HepG2 (cell line): ENCODE measurements around the gene POLH. TPM values are rescaled to one million over a fixed set of nuclear protein-coding genes. Genes with fewer than 3 reads are reported as not detected.

ENCODE experiments used
- ASH2L ChIP-seq: fragments of 300-600, 200-600 bp; sonication (generic); IDR thresholded peaks from 2 replicates; pipeline ENCODE4 v1.7.0; 2017; ENCODE audit warnings: low read depth, mild to moderate bottlenecking, moderate library complexity, mixed read lengths, low read length; ENCODE audit not compliant: insufficient read length
- BATF2 ChIP-seq: sonication (generic); formaldehyde crosslinking; IDR thresholded peaks from 2 replicates; pipeline ENCODE4 v1.8.0; 2022; ENCODE audit warnings: mild to moderate bottlenecking, missing genetic modification reagents, moderate library complexity
- E2F2 ChIP-seq: sonication (generic); formaldehyde crosslinking; IDR thresholded peaks from 2 replicates; pipeline ENCODE4 v1.4.0; 2020; ENCODE audit warnings: missing genetic modification reagents, borderline replicate concordance
- GABPA ChIP-seq, 2 experiments: IDR thresholded peaks; 2 replicates each; pipeline ENCODE4 v1.6.1; 2011 to 2016; ENCODE audit warnings: low read depth in 2 of 2, low read length in 1 of 2, missing biosample characterization in 1 of 2, missing genetic modification characterization in 1 of 2
- HHEX ChIP-seq: IDR thresholded peaks from 2 replicates; pipeline ENCODE4 v1.6.1; 2016; ENCODE audit warnings: control low read depth
- HOXA3 ChIP-seq: sonication (generic); formaldehyde crosslinking; IDR thresholded peaks from 2 replicates; pipeline ENCODE4 v1.5.0; 2020; ENCODE audit warnings: missing genetic modification reagents
- KDM2A ChIP-seq: sonication (generic); formaldehyde crosslinking; IDR thresholded peaks from 2 replicates; pipeline ENCODE4 v1.4.0; 2020; ENCODE audit warnings: low read depth, missing genetic modification reagents, borderline replicate concordance
- KDM5A ChIP-seq: fragments of 200-600 bp; sonication (generic); IDR thresholded peaks from 2 replicates; pipeline ENCODE4 v1.7.0; 2018; ENCODE audit warnings: antibody characterized with exemption, mild to moderate bottlenecking, low read length, borderline replicate concordance
- NFRKB ChIP-seq: fragments of 450-650 bp; IDR thresholded peaks from 2 replicates; pipeline ENCODE4 v1.6.1; 2017
- PHF20 ChIP-seq: sonication (generic); formaldehyde crosslinking; IDR thresholded peaks from 2 replicates; pipeline ENCODE4 v1.5.0; 2020; ENCODE audit warnings: mild to moderate bottlenecking, missing genetic modification reagents
- REL ChIP-seq: sonication (generic); formaldehyde crosslinking; conservative IDR thresholded peaks from 2 replicates; pipeline ENCODE4 v1.8.0; 2022; ENCODE audit warnings: mild to moderate bottlenecking, missing genetic modification reagents, moderate library complexity
- RORA ChIP-seq: sonication (generic); formaldehyde crosslinking; IDR thresholded peaks from 2 replicates; pipeline ENCODE4 v1.5.0; 2020; ENCODE audit warnings: mild to moderate bottlenecking, missing genetic modification reagents, moderate library complexity
- SP4 ChIP-seq: sonication (generic); formaldehyde crosslinking; IDR thresholded peaks from 2 replicates; pipeline ENCODE4 v1.8.1; 2023; ENCODE audit warnings: mild to moderate bottlenecking, missing genetic modification reagents
- TGIF2 ChIP-seq: IDR thresholded peaks from 2 replicates; pipeline ENCODE4 v1.6.1; 2016; ENCODE audit warnings: control low read depth, missing compliant biosample characterization
- THYN1 ChIP-seq: sonication (generic); formaldehyde crosslinking; IDR thresholded peaks from 2 replicates; pipeline ENCODE4 v1.8.1; 2023; ENCODE audit warnings: low read depth, mild to moderate bottlenecking, moderate library complexity, missing genetic modification reagents, borderline replicate concordance
- ZNF335 ChIP-seq: sonication (generic); formaldehyde crosslinking; IDR thresholded peaks from 2 replicates; pipeline ENCODE4 v1.4.0; 2020; ENCODE audit warnings: missing genetic modification reagents
- ZNF572 ChIP-seq: sonication (generic); formaldehyde crosslinking; IDR thresholded peaks from 2 replicates; pipeline ENCODE4 v1.5.1; 2020; ENCODE audit warnings: mild to moderate bottlenecking, missing genetic modification reagents
- ZNF747 ChIP-seq: sonication (generic); formaldehyde crosslinking; IDR thresholded peaks from 2 replicates; pipeline ENCODE4 v1.8.1; 2023; ENCODE audit warnings: missing genetic modification reagents, mild to moderate bottlenecking, borderline replicate concordance
- ZSCAN30 ChIP-seq: sonication (generic); formaldehyde crosslinking; IDR thresholded peaks from 2 replicates; pipeline ENCODE4 v1.5.0; 2020; ENCODE audit warnings: mild to moderate bottlenecking, missing genetic modification reagents
- polyA plus RNA-seq, 8 experiments: library from polyadenylated mRNA; depleted of rRNA in 3 of 8; stranded (reverse) in 7 of 8; unstranded in 1 of 8; fragments of >200 nt; fragmentation: Illumina TruSeq in 4 of 8; extraction: Trizol in 4 of 8; gene quantifications; 2 replicates each; pipeline versions ENCODE4 v1.2.1 to v1.2.3, GENCODE V29; 2011 to 2016; ENCODE audit warnings: low read depth in 4 of 8, missing spikeins in 1 of 8, mixed read lengths in 1 of 8; ENCODE audit not compliant: insufficient read depth in 1 of 8
- total RNA-seq, 5 experiments: library from RNA; depleted of rRNA; stranded (reverse); fragments of >200 nt; fragmentation: Illumina TruSeq; extraction: Trizol; gene quantifications; 2 replicates each; pipeline ENCODE4 v1.2.3, GENCODE V29; 2016; ENCODE audit warnings: low read depth in 1 of 5
- TF ChIP-seq, protein P1 (sequence below): sonication (generic); formaldehyde crosslinking; IDR thresholded peaks from 2 replicates; pipeline ENCODE4 v1.5.0; 2020; ENCODE audit warnings: missing genetic modification reagents
- TF ChIP-seq, protein P2 (sequence below): sonication (generic); formaldehyde crosslinking; IDR thresholded peaks from 2 replicates; pipeline ENCODE4 v1.5.0; 2020; ENCODE audit warnings: missing genetic modification reagents
- TF ChIP-seq, protein P3 (sequence below): sonication (generic); formaldehyde crosslinking; IDR thresholded peaks from 2 replicates; pipeline ENCODE4 v1.8.1; 2023; ENCODE audit warnings: mild to moderate bottlenecking, missing genetic modification reagents

POLH gene
- total and polyA plus RNA-seq, 2 of the 13 experiments (the other 11 are each of a cell fraction or from before 2014, with no cell fraction given), result 11.6 to 25.0 TPM

DNA sequence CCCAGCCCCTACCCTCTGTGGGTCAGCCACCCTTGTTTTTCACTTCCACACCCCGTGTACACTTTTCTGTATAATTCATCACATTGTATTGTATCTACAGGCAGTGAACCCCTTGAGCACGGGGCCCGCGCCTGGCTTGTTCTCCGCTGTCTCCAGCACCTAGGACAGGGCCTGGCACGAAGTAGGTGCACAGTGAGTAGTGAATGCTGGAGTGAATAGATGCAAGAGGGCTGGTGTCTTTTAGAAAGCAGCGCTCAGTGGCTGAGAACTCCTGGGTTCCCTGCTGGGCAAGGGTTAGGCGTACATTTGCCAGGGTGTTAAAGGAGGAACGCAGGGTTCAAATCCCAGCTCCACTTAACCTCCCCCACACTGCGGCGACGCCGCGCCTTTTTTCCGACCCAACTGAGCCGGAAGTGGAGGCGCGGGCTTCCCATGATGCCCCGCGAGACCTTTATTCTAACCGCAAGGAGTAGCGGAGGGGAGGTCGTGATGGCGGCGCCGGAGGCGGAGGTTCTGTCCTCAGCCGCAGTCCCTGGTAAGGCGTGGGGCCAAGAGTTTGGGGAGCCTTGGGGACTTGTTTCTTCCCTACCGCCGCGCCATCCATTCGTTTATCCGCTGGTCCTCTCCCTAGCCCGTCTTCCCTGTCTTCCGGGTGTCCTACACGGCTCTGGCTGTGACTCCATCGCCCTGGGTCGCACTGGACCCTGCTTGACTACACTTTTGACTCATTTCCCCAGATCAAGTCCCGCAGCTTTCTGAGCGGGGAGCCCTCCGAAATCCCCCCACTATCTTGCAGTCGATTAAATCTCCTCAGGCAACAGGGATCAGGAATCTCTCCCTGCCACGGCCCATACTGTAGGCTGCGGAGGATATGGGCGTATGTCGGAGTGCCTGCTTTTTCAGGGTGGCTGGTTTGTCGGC is 59.7 kb downstream of the POLH start, which contains the start of gene MAD2L1BP (continued):
- peak; percentile 53; the same call in 1 of the 2 replicates for TF ChIP-seq E2F2 (CRISPR knock-in tag)
- TF ChIP-seq THYN1 (CRISPR knock-in tag), result 0 out of 2 replicates have a peak, but pooled peaks have one; percentile 69
- peak; percentile 65 for TF ChIP-seq GABPA (IDR thresholded peaks at IDR 0.05; ENCODE audit: low read depth, low read length)
- TF ChIP-seq GABPA (CRISPR knock-in tag; IDR thresholded peaks at IDR 0.05; ENCODE audit: low read depth), result peak; percentile 95
- no peak for TF ChIP-seq TGIF2 (CRISPR knock-in tag)
- TF ChIP-seq, protein P1, sequence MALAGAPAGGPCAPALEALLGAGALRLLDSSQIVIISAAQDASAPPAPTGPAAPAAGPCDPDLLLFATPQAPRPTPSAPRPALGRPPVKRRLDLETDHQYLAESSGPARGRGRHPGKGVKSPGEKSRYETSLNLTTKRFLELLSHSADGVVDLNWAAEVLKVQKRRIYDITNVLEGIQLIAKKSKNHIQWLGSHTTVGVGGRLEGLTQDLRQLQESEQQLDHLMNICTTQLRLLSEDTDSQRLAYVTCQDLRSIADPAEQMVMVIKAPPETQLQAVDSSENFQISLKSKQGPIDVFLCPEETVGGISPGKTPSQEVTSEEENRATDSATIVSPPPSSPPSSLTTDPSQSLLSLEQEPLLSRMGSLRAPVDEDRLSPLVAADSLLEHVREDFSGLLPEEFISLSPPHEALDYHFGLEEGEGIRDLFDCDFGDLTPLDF (CRISPR knock-in tag), result peak; percentile 91
- TF ChIP-seq ZNF747, result peak; percentile 56; the same call in 1 of the 2 replicates
- TF ChIP-seq ZSCAN30 (CRISPR knock-in tag), result peak; percentile 88; the same call in 1 of the 2 replicates
- TF ChIP-seq BATF2, result 0 out of 2 replicates have a peak, but pooled peaks have one; percentile 65
- peak; percentile 67; the same call in 1 of the 2 replicates for TF ChIP-seq SP4 (CRISPR knock-in tag)
- 0 out of 2 replicates have a peak, but pooled peaks have one; percentile 71 for TF ChIP-seq ZNF335 (CRISPR knock-in tag)
- peak; percentile 80 for TF ChIP-seq ASH2L
- no peak; the same call in 1 of the 2 replicates for TF ChIP-seq REL (CRISPR knock-in tag)
- TF ChIP-seq, protein P2, sequence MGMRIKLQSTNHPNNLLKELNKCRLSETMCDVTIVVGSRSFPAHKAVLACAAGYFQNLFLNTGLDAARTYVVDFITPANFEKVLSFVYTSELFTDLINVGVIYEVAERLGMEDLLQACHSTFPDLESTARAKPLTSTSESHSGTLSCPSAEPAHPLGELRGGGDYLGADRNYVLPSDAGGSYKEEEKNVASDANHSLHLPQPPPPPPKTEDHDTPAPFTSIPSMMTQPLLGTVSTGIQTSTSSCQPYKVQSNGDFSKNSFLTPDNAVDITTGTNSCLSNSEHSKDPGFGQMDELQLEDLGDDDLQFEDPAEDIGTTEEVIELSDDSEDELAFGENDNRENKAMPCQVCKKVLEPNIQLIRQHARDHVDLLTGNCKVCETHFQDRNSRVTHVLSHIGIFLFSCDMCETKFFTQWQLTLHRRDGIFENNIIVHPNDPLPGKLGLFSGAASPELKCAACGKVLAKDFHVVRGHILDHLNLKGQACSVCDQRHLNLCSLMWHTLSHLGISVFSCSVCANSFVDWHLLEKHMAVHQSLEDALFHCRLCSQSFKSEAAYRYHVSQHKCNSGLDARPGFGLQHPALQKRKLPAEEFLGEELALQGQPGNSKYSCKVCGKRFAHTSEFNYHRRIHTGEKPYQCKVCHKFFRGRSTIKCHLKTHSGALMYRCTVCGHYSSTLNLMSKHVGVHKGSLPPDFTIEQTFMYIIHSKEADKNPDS (CRISPR knock-in tag), result no peak
- TF ChIP-seq PHF20 (CRISPR knock-in tag), result peak; percentile 92
- TF ChIP-seq ZNF572 (CRISPR knock-in tag), result no peak; the same call in 1 of the 2 replicates
- no peak for TF ChIP-seq HHEX (CRISPR knock-in tag)
- peak; percentile 95; the same call in 1 of the 2 replicates for TF ChIP-seq KDM2A
- no peak for TF ChIP-seq NFRKB
- peak; percentile 80 for TF ChIP-seq KDM5A
- TF ChIP-seq HOXA3 (CRISPR knock-in tag), result peak; percentile 91
- TF ChIP-seq RORA (CRISPR knock-in tag), result no peak
- TF ChIP-seq, protein P3, sequence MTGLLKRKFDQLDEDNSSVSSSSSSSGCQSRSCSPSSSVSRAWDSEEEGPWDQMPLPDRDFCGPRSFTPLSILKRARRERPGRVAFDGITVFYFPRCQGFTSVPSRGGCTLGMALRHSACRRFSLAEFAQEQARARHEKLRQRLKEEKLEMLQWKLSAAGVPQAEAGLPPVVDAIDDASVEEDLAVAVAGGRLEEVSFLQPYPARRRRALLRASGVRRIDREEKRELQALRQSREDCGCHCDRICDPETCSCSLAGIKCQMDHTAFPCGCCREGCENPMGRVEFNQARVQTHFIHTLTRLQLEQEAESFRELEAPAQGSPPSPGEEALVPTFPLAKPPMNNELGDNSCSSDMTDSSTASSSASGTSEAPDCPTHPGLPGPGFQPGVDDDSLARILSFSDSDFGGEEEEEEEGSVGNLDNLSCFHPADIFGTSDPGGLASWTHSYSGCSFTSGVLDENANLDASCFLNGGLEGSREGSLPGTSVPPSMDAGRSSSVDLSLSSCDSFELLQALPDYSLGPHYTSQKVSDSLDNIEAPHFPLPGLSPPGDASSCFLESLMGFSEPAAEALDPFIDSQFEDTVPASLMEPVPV (CRISPR knock-in tag), result peak; percentile 86
